Chondrocyte (in vitro differentiated cells): ENCODE measurements around the gene BRF1. TPM values are rescaled to one million over a fixed set of nuclear protein-coding genes. Genes with fewer than 3 reads are reported as not detected.

ENCODE experiments used
- DNase-seq: peaks from one replicate; pipeline ENCODE4 v3.0.0; 2021; ENCODE audit warnings: mixed read lengths, low spot score
- H3K27ac Mint-ChIP-seq: one replicate; pipeline ENCODE4 v1.8.0; 2021; ENCODE audit warnings: mild to moderate bottlenecking, moderate library complexity, mixed read lengths; ENCODE audit not compliant: unreplicated experiment
- H3K27me3 Mint-ChIP-seq: 2 replicates; pipeline ENCODE4 v1.8.0; 2021; ENCODE audit warnings: low read depth, mixed read lengths
- H3K36me3 Mint-ChIP-seq: 2 replicates; pipeline ENCODE4 v1.8.0; 2021; ENCODE audit warnings: low read depth, mixed read lengths
- H3K4me1 Mint-ChIP-seq: 2 replicates; pipeline ENCODE4 v1.8.0; 2021; ENCODE audit warnings: low read depth, mild to moderate bottlenecking, mixed read lengths
- H3K4me3 Mint-ChIP-seq: one replicate; pipeline ENCODE4 v1.8.0; 2021; ENCODE audit warnings: mild to moderate bottlenecking, moderate library complexity, mixed read lengths; ENCODE audit not compliant: unreplicated experiment
- H3K9me3 Mint-ChIP-seq: 2 replicates; pipeline ENCODE4 v1.8.0; 2021; ENCODE audit warnings: low read depth, mixed read lengths
- CTCF ChIP-seq: fragments of 200-600 bp; sonication (generic); IDR thresholded peaks from 2 replicates; pipeline ENCODE4 v1.5.0; 2021; ENCODE audit warnings: antibody characterized with exemption, mild to moderate bottlenecking, moderate library complexity
- total RNA-seq: library from RNA; stranded (reverse); gene quantifications from 3 replicates; pipeline ENCODE4 v1.2.1, GENCODE V29; 2021

Gene BRF1
- total RNA-seq, 1 donor from 2014 or later = 26.1 TPM

GRCh38 chr14:105269405-105269804 is 31.4 kb downstream of the BRF1 start:
- no peak for DNase-seq
- no peak for TF ChIP-seq CTCF
- no peaks in the 10 kb centered on the region for H3K9me3 Mint-ChIP-seq
- H3K4me3 Mint-ChIP-seq = no peak overlapping the region
- H3K27me3 Mint-ChIP-seq = no peaks in the 10 kb centered on the region
- H3K36me3 Mint-ChIP-seq = no peaks in the 10 kb centered on the region
- H3K4me1 Mint-ChIP-seq = no peaks in the 10 kb centered on the region
- no peak overlapping the region for H3K27ac Mint-ChIP-seq

DNA sequence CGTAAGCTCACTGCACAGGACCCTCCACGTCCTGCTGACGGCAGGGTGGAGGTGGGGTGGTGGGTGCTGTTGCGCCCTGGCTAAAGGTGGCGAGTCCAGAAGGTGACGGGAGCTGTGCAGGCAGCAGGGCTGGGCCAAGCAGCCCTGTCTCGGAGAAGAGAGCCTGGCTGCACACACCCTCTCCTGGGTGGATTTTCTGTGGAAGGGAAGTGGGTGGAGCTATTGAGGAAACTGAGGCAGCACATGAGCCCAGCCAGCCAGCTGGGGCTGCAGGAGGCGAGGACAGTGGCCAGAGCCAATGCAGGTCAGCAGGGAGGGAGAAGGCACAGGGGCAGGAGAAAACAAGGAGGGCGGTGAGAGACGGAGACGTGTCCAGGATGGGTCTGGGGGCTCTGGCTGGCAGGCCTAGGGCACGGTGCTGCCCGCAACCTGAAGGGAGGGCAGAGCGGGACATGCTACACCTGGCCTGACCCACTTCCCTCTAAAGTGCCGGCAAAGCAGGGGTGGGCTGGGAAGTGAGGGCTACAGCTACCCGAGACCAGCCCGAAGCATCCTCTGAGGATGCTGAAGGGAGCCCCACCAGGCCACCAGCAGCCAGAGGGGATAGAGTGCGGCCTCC is 32.0 kb downstream of the BRF1 start:
- Mint-ChIP-seq H3K36me3 (no peaks in the 10 kb centered on the region), H3K27ac (no peak overlapping the region), H3K9me3 (no peaks in the 10 kb centered on the region), H3K4me1 (no peaks in the 10 kb centered on the region), H3K4me3 (no peak overlapping the region), H3K27me3 (no peaks in the 10 kb centered on the region)
- DNase-seq = no peak
- no peak for TF ChIP-seq CTCF

GRCh38 chr14:105267820-105268548 is 32.8 kb downstream of the BRF1 start:
- H3K27me3 Mint-ChIP-seq = no peaks in the 10 kb centered on the region
- DNase-seq = no peak
- no peak overlapping the region for H3K27ac Mint-ChIP-seq
- no peak for TF ChIP-seq CTCF
- no peaks in the 10 kb centered on the region for H3K4me1 Mint-ChIP-seq
- H3K4me3 Mint-ChIP-seq = no peak overlapping the region
- no peaks in the 10 kb centered on the region for H3K36me3 Mint-ChIP-seq
- H3K9me3 Mint-ChIP-seq = no peaks in the 10 kb centered on the region

DNA sequence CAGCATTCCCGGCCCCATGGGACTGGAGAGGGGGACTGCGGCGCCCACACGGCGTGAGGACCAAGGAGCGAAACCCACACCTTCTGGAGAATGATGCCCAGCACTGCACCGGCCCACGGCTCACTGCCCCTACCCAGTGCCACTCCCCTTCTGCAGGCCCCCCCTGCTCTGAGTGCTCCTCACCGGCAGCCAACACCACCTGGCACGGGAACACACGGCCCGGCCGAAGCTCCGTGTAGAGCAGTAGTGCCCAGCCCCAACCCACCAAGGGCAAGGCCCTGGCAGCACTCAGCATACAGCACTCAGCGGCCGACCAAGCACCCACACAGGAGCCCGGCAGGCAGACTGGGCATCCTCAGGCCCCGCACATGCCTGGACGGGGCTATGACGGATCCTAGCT is 39.0 kb downstream of the BRF1 start:
- DNase-seq = no peak
- Mint-ChIP-seq H3K4me3 (no peak overlapping the region), H3K4me1 (no peaks in the 10 kb centered on the region), H3K36me3 (no peaks in the 10 kb centered on the region), H3K27ac (no peak overlapping the region), H3K9me3 (no peaks in the 10 kb centered on the region), H3K27me3 (no peaks in the 10 kb centered on the region)
- no peak for TF ChIP-seq CTCF

DNA sequence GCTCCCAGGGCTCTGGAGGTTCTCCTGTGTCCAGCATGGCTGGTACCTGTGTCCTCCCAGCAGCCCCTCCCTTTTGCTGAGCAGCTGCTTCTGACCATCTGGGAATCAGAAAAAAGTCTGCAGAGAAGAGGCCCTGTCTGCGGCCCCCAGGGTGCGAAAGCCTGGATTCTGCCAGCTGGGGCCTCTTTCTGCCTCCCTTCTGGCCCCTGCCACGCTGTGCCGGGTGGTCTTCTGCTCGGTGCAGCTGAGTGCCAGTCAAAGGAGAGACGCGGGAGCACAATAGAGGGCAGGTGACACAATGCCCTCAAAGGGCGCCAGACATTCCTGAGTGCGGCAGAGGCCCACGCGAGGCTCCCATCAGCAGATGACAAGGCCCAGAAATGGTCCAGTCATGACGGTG is 39.8 kb downstream of the BRF1 start:
- Mint-ChIP-seq H3K27me3 (no peaks in the 10 kb centered on the region), H3K27ac (no peak overlapping the region), H3K9me3 (no peaks in the 10 kb centered on the region), H3K36me3 (no peaks in the 10 kb centered on the region), H3K4me1 (no peaks in the 10 kb centered on the region), H3K4me3 (no peak overlapping the region)
- no peak for DNase-seq
- no peak for TF ChIP-seq CTCF
